ENCODE measurements around the gene PCDHGC3.

DNA sequence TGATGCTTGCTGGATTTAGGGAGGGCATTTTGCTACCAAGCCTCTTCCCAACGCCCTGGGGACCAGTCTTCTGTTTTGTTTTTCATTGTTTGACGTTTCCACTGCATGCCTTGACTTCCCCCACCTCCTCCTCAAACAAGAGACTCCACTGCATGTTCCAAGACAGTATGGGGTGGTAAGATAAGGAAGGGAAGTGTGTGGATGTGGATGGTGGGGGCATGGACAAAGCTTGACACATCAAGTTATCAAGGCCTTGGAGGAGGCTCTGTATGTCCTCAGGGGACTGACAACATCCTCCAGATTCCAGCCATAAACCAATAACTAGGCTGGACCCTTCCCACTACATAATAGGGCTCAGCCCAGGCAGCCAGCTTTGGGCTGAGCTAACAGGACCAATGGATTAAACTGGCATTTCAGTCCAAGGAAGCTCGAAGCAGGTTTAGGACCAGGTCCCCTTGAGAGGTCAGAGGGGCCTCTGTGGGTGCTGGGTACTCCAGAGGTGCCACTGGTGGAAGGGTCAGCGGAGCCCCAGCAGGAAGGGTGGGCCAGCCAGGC lies 36.1 kb downstream of the PCDHGC3 start:
- no peak for TF ChIP-seq POLR2A (IDR thresholded peaks at IDR 0.05; ENCODE audit: extremely low read depth, insufficient read length)
- TF ChIP-seq, protein P1, sequence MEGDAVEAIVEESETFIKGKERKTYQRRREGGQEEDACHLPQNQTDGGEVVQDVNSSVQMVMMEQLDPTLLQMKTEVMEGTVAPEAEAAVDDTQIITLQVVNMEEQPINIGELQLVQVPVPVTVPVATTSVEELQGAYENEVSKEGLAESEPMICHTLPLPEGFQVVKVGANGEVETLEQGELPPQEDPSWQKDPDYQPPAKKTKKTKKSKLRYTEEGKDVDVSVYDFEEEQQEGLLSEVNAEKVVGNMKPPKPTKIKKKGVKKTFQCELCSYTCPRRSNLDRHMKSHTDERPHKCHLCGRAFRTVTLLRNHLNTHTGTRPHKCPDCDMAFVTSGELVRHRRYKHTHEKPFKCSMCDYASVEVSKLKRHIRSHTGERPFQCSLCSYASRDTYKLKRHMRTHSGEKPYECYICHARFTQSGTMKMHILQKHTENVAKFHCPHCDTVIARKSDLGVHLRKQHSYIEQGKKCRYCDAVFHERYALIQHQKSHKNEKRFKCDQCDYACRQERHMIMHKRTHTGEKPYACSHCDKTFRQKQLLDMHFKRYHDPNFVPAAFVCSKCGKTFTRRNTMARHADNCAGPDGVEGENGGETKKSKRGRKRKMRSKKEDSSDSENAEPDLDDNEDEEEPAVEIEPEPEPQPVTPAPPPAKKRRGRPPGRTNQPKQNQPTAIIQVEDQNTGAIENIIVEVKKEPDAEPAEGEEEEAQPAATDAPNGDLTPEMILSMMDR (IDR thresholded peaks at IDR 0.05; ENCODE audit: low read depth, low read length) = no peak

All from NB4 (cell line).